Chondrocyte (in vitro differentiated cells): Measurements from ENCODE around the gene ILRUN. TPM values are rescaled to one million over a fixed set of nuclear protein-coding genes. Genes with fewer than 3 reads are reported as not detected.
"Not testable (repeated sequence)": the region's sequence is repeated elsewhere in the genome, so short reads cannot be mapped to it uniquely, and the experiment has no call there.

ENCODE experiments used
- DNase-seq: peaks from one replicate; pipeline ENCODE4 v3.0.0; 2021; ENCODE audit warnings: mixed read lengths, low spot score
- H3K27ac Mint-ChIP-seq: one replicate; pipeline ENCODE4 v1.8.0; 2021; ENCODE audit warnings: mild to moderate bottlenecking, moderate library complexity, mixed read lengths; ENCODE audit not compliant: unreplicated experiment
- H3K27me3 Mint-ChIP-seq: 2 replicates; pipeline ENCODE4 v1.8.0; 2021; ENCODE audit warnings: low read depth, mixed read lengths
- H3K36me3 Mint-ChIP-seq: 2 replicates; pipeline ENCODE4 v1.8.0; 2021; ENCODE audit warnings: low read depth, mixed read lengths
- H3K4me1 Mint-ChIP-seq: 2 replicates; pipeline ENCODE4 v1.8.0; 2021; ENCODE audit warnings: low read depth, mild to moderate bottlenecking, mixed read lengths
- H3K4me3 Mint-ChIP-seq: one replicate; pipeline ENCODE4 v1.8.0; 2021; ENCODE audit warnings: mild to moderate bottlenecking, moderate library complexity, mixed read lengths; ENCODE audit not compliant: unreplicated experiment
- H3K9me3 Mint-ChIP-seq: 2 replicates; pipeline ENCODE4 v1.8.0; 2021; ENCODE audit warnings: low read depth, mixed read lengths
- total RNA-seq: library from RNA; stranded (reverse); gene quantifications from 3 replicates; pipeline ENCODE4 v1.2.1, GENCODE V29; 2021
- TF ChIP-seq, protein P1 (sequence below): fragments of 200-600 bp; sonication (generic); IDR thresholded peaks from 2 replicates; pipeline ENCODE4 v1.5.0; 2021; ENCODE audit warnings: antibody characterized with exemption, mild to moderate bottlenecking, moderate library complexity

ILRUN gene
- total RNA-seq, 1 donor from 2014 or later = 45.9 TPM

DNA sequence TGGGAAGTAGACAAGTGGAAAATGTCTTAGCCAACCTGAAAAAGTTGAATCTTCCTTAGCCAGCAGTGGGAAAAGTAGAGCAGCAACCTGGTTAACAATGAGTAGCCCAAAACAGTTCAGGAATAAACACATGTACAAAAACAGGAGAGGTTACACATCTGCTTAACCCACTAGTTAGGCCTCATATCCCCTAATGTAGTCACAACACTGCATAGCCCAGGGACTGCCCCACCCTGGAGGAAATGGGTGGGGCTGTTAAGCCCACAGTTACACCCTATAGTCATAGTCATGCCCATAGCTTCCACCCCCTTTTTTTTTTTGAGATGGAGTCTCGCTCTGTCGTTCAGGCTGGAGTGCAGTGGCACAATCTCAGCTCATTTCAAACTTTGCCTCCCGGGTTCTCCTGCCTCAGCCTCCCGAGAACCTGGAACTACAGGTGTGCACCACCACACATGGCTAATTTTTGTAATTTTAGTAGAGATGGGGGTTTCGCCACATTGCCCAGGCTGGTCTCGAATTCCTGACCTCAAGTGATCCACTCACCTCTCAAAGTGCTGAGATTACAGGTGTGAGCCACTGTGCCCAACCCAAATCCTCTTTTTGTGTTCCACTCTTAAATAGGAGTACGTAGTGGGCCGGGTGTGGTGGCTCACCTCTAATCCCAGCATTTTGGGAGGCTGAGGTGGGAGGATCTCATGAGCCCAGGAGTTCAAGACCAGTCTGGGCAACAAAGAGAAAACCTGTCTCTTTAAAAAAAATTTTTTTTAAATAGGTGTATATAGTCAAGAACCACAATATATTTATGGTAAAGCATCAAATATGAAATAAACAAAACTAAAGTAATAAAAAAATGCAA lies 24.5 kb downstream of the ILRUN start:
- Mint-ChIP-seq H3K4me1 (peaks cover 37% of the 10 kb centered on the region), H3K9me3 (no peaks in the 10 kb centered on the region), H3K27me3 (no peaks in the 10 kb centered on the region), H3K36me3 (peaks cover 2% of the 10 kb centered on the region), H3K27ac (peak overlapping the region; percentile 80), H3K4me3 (no peak overlapping the region)
- no peak for DNase-seq
- TF ChIP-seq, protein P1, sequence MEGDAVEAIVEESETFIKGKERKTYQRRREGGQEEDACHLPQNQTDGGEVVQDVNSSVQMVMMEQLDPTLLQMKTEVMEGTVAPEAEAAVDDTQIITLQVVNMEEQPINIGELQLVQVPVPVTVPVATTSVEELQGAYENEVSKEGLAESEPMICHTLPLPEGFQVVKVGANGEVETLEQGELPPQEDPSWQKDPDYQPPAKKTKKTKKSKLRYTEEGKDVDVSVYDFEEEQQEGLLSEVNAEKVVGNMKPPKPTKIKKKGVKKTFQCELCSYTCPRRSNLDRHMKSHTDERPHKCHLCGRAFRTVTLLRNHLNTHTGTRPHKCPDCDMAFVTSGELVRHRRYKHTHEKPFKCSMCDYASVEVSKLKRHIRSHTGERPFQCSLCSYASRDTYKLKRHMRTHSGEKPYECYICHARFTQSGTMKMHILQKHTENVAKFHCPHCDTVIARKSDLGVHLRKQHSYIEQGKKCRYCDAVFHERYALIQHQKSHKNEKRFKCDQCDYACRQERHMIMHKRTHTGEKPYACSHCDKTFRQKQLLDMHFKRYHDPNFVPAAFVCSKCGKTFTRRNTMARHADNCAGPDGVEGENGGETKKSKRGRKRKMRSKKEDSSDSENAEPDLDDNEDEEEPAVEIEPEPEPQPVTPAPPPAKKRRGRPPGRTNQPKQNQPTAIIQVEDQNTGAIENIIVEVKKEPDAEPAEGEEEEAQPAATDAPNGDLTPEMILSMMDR = no peak

DNA sequence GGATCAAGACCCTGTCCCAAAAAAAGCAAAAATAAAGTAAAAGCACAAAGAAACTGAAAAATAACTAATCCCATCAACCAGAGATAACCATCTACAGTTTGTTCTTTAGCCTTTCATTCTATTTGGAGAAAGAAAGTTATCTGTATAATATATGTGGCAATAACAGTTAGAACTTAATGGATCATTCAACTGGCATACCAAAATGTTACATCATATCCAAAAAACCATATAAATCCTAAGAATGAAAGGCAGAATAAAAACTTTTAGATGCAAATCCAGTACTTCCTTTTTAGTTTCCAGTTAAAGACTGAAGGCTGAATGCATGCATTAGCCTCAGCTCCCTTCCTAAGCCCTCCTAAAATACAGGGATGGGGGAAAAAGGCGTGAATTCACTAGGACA lies 25.2 kb downstream of the ILRUN start:
- Mint-ChIP-seq H3K27me3 (no peaks in the 10 kb centered on the region), H3K27ac (peak overlapping the region; percentile 80), H3K9me3 (no peaks in the 10 kb centered on the region), H3K36me3 (peaks cover 2% of the 10 kb centered on the region), H3K4me1 (peaks cover 43% of the 10 kb centered on the region), H3K4me3 (no peak overlapping the region)
- DNase-seq = no peak
- TF ChIP-seq, protein P1 = no peak

DNA sequence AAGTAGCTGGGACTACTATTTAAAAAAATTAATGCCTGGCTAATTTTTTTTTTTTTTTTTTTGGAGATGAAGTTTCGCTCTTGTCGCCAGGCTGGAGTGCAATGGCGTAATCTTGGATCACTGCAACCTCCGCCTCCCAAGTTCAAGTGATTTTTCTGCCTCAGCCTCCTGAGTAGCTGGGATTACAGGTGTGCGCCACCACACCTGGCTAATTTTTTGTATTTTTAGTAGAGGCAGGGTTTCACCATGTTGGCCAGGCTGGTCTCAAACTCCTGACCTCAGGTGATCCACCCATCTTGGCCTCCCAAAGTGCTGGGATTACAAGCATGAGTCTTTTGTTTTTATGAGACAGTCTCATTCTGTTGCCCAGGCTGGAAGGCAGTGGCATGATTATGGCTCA lies 27.8 kb downstream of the ILRUN start:
- H3K9me3 Mint-ChIP-seq, DNase-seq, H3K27ac Mint-ChIP-seq, H3K4me3 Mint-ChIP-seq, H3K27me3 Mint-ChIP-seq, H3K36me3 Mint-ChIP-seq: not testable (repeated sequence)
- H3K4me1 Mint-ChIP-seq = peaks cover 59% of the 10 kb centered on the region

DNA sequence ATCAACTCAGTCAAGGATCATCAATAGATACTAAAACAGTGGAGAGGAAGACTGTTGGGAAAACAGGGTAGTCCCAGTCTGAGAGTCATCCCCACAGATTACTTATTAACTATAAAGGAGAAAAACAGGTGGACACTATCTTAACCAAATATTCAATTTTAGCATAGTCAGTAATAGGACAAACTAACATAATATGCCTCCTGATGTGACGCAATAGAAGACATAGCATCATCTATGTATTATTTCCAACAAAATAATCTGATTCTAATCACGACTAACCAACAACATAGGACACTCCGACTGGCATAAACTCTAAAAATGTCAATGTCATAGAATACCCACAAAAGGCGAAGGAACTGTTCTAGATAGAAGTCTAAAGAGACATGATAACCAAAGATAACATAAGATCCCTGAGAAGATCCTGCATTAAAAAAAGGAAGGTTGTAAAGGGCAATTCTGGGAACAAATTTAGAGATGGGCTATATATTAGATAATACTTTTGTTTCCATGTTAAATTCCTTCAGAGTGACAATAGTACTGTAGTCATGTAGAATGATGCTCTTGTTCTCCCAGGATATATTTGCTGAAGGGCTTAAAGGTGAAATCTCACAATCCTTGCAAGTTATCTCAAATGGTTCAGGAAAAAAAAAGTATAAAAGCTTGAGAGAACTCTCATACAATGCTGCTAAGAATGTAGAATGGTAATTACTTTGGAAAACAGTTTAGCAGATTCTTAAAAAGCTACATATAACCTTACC lies 28.9 kb downstream of the ILRUN start:
- TF ChIP-seq, protein P1 = no peak
- Mint-ChIP-seq H3K9me3 (no peaks in the 10 kb centered on the region), H3K27me3 (no peaks in the 10 kb centered on the region), H3K36me3 (no peaks in the 10 kb centered on the region), H3K4me1 (peaks cover 52% of the 10 kb centered on the region), H3K27ac (no peak overlapping the region), H3K4me3 (no peak overlapping the region)
- DNase-seq = no peak

DNA sequence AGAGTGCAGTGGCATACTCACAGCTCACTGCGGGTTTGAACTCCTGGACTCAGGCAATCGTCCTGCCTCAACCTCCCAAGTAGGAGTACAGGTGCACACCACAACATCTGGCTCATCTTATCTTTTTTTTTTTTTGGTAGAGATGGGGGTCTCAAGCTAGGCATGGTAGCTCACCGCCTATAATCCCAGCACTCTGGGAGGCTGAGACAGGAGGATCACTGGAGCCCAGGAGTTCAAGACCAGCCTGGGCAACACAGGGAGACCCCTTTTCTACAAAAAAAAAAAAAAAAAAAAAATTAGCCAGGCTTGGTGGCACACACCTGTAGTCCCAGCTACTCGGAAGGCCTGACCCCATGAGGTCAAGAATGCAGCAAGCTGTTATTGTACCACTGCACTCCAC lies 31.5 kb downstream of the ILRUN start:
- H3K27me3 Mint-ChIP-seq = no peaks in the 10 kb centered on the region
- TF ChIP-seq, protein P1 = no peak
- no peaks in the 10 kb centered on the region for H3K9me3 Mint-ChIP-seq
- no peak overlapping the region for H3K4me3 Mint-ChIP-seq
- no peak for DNase-seq
- H3K27ac Mint-ChIP-seq = peak overlapping the region; percentile 86
- peaks cover 50% of the 10 kb centered on the region for H3K4me1 Mint-ChIP-seq
- H3K36me3 Mint-ChIP-seq = no peaks in the 10 kb centered on the region
